K562 (cell line): Measurements from ENCODE around the gene AMH. TPM values are rescaled to one million over a fixed set of nuclear protein-coding genes. Genes with fewer than 3 reads are reported as not detected.

Experiments used
- ATAC-seq: fragments of 200-7000 bp; cut with Tn5 transposase; 3 replicates; pipeline ENCODE4 v1.9.1; 2020; ENCODE audit warnings: moderate library complexity
- BruUV-seq: library from RNA; stranded (reverse); fragments of 400-500 nt; replicated peaks from 2 replicates; lab custom pipeline; 2021; lab: Mats Ljungman, UMichigan
- CTCF ChIA-PET: fragments of 300-600 bp; formaldehyde crosslinking; extraction: SDS; loops from one replicate; lab custom pipeline; 2021; ENCODE audit warnings: low intra/inter-chr PET ratio; lab: Yijun Ruan, JAX
- POLR2A ChIA-PET: fragments of 300-600, 350-650 bp; sonication (Branson Sonifier 250); formaldehyde crosslinking; extraction: SDS; loops from one replicate; lab custom pipeline; 2021; ENCODE audit warnings: antibody characterized with exemption, inconsistent platforms; lab: Yijun Ruan, JAX
- DNase-seq, 4 experiments: peaks; one replicate each; pipeline versions ENCODE4 v3.0.0 to v3.0.0-alpha.2; 2011 to 2018; ENCODE audit warnings: low spot score in 3 of 4, mixed read lengths in 3 of 4; ENCODE audit errors: extremely low read depth in 1 of 4
- FAIRE-seq: peaks from 2 replicates; lab custom pipeline; 2011; peaks lifted over from hg19 to GRCh38; lab: Jason Lieb, UNC
- H2AFZ ChIP-seq: 2 replicates; pipeline ENCODE4 v1.6.0; 2011; ENCODE audit warnings: low read depth, low read length, control low read depth, inconsistent platforms
- H3K27ac ChIP-seq: fragments of 200-600 bp; 3 replicates; pipeline ENCODE4 v1.8.0; 2011; ENCODE audit warnings: low read depth, mild to moderate bottlenecking, control low read depth, inconsistent platforms, low read length, moderate library complexity, mixed read lengths; ENCODE audit errors: extremely low read depth
- H3K27me3 ChIP-seq, 2 experiments: fragments of 300-600 bp in 1 of 2; 2 replicates in 1 of 2; 3 replicates in 1 of 2; pipeline versions ENCODE4 v1.6.0 to v1.8.0; 2011; ENCODE audit warnings: inconsistent platforms in 2 of 2, low read length in 2 of 2, mild to moderate bottlenecking in 1 of 2, mixed read lengths in 1 of 2, moderate library complexity in 1 of 2; ENCODE audit not compliant: control insufficient read depth in 2 of 2, insufficient read depth in 2 of 2
- H3K36me3 ChIP-seq: fragments of 300-600 bp; 3 replicates; pipeline ENCODE4 v1.8.0; 2011; ENCODE audit warnings: mild to moderate bottlenecking, low read length, inconsistent platforms; ENCODE audit not compliant: control insufficient read depth, insufficient read depth
- H3K4me1 ChIP-seq, 2 experiments: fragments of 200-600 bp in 1 of 2; replicated peaks in 1 of 2; 2 replicates in 1 of 2; 3 replicates in 1 of 2; pipeline versions ENCODE4 v1.5.1 to v1.8.0; 2011; ENCODE audit warnings: inconsistent platforms in 2 of 2, low read length in 2 of 2, mild to moderate bottlenecking in 1 of 2, mixed read lengths in 1 of 2, moderate library complexity in 1 of 2; ENCODE audit not compliant: control insufficient read depth in 2 of 2, insufficient read depth in 2 of 2
- H3K4me2 ChIP-seq: 2 replicates; pipeline ENCODE4 v1.6.1; 2011; ENCODE audit warnings: low read length, control low read depth, inconsistent platforms, mixed read lengths; ENCODE audit not compliant: insufficient read depth
- H3K4me3 ChIP-seq: fragments of 200-600 bp; sonication (generic), shearing (Covaris generic); 2 replicates; pipeline ENCODE4 v1.5.1; 2016; ENCODE audit warnings: control low read depth, inconsistent platforms
- H3K79me2 ChIP-seq: fragments of 200-600 bp; 3 replicates; pipeline ENCODE4 v1.8.0; 2011; ENCODE audit warnings: low read length, inconsistent platforms; ENCODE audit not compliant: control insufficient read depth, insufficient read depth
- H3K9ac ChIP-seq, 2 experiments: 2 replicates each; pipeline versions ENCODE4 v1.6.0 to v1.6.1; 2011; ENCODE audit warnings: low read depth in 2 of 2, low read length in 2 of 2, control low read depth in 1 of 2, inconsistent platforms in 1 of 2, mild to moderate bottlenecking in 1 of 2, mixed read lengths in 1 of 2; ENCODE audit not compliant: insufficient read depth in 1 of 2
- H3K9me1 ChIP-seq: one replicate; pipeline ENCODE4 v1.6.0; 2011; ENCODE audit warnings: inconsistent platforms, mild to moderate bottlenecking, low read length, moderate library complexity; ENCODE audit not compliant: control insufficient read depth, insufficient read depth
- H3K9me3 ChIP-seq: replicated peaks from 2 replicates; pipeline ENCODE4 v1.5.1; 2011; ENCODE audit warnings: low read depth, low read length, inconsistent platforms; ENCODE audit not compliant: control insufficient read depth, insufficient read depth
- H4K20me1 ChIP-seq: replicated peaks from 2 replicates; pipeline ENCODE4 v1.6.1; 2011; ENCODE audit warnings: low read length, inconsistent platforms, mixed read lengths; ENCODE audit not compliant: control insufficient read depth, insufficient read depth
- PCBP1 ChIP-seq: fragments of 200-400 bp; formaldehyde crosslinking; IDR thresholded peaks from 2 replicates; pipeline ENCODE4 v1.6.1; 2018; ENCODE audit warnings: mild to moderate bottlenecking, low read depth, low read length; ENCODE audit not compliant: poor library complexity, severe bottlenecking
- XRCC5 ChIP-seq: fragments of 200-400 bp; formaldehyde crosslinking; IDR thresholded peaks from 2 replicates; pipeline ENCODE4 v1.6.1; 2017; ENCODE audit warnings: low read depth, mild to moderate bottlenecking, low read length
- WGBS: fragments of 100-300 bp; shearing (Covaris generic); methylation state at CpG from one replicate; pipeline ENCODE4 v1.1.6; 2016; ENCODE audit warnings: low coverage, mixed read lengths; ENCODE audit not compliant: insufficient coverage; ENCODE audit errors: missing lambda C conversion rate; 5-methylcytosine and 5-hydroxymethylcytosine counted together
- in situ Hi-C: fragments of 300-500 bp; cut with MboI; formaldehyde crosslinking; loops from 4 replicates; pipeline ENCODE4 v1.15.0; 2018; ENCODE audit warnings: inconsistent platforms, mixed read lengths
- intact Hi-C: fragments of 100-400 bp; cut with micrococcal nuclease; formaldehyde crosslinking; loops from 2 replicates; pipeline ENCODE4 v1.14.2; 2022
- polyA plus RNA-seq, 8 experiments: library from polyadenylated mRNA; depleted of rRNA in 4 of 8; stranded (reverse) in 5 of 8; unstranded in 3 of 8; fragments of >200 nt; fragmentation: Nextera tagmentation in 2 of 8; fragmentation: Illumina TruSeq in 1 of 8; extraction: Ambion mirVana in 2 of 8; extraction: Trizol in 1 of 8; gene quantifications; 2 replicates each; pipeline versions ENCODE4 v1.2.1 to v1.2.3, GENCODE V29; 2011 to 2014; ENCODE audit warnings: inconsistent platforms in 1 of 8, missing spikeins in 1 of 8
- total RNA-seq, 7 experiments: library from RNA; depleted of rRNA in 6 of 7; stranded (reverse); fragments of >200 nt in 6 of 7; fragmentation: Illumina TruSeq in 2 of 7; extraction: Trizol in 2 of 7; gene quantifications; 2 replicates each; pipeline versions ENCODE4 v1.2.1 to v1.2.3, GENCODE V29; 2011 to 2021; ENCODE audit warnings: low replicate concordance in 1 of 7
- TF ChIP-seq, protein P1 (sequence below): sonication (generic); formaldehyde crosslinking; IDR thresholded peaks from 2 replicates; pipeline ENCODE4 v1.8.1; 2023; ENCODE audit warnings: mild to moderate bottlenecking, missing genetic modification reagents

Gene AMH
- total and polyA plus RNA-seq, 9 of the 15 experiments (the other 6 are each of a cell fraction or from before 2014, with no cell fraction given), result 0.29 to 27.4 (median 2.6) TPM; not detected in 2

DNA sequence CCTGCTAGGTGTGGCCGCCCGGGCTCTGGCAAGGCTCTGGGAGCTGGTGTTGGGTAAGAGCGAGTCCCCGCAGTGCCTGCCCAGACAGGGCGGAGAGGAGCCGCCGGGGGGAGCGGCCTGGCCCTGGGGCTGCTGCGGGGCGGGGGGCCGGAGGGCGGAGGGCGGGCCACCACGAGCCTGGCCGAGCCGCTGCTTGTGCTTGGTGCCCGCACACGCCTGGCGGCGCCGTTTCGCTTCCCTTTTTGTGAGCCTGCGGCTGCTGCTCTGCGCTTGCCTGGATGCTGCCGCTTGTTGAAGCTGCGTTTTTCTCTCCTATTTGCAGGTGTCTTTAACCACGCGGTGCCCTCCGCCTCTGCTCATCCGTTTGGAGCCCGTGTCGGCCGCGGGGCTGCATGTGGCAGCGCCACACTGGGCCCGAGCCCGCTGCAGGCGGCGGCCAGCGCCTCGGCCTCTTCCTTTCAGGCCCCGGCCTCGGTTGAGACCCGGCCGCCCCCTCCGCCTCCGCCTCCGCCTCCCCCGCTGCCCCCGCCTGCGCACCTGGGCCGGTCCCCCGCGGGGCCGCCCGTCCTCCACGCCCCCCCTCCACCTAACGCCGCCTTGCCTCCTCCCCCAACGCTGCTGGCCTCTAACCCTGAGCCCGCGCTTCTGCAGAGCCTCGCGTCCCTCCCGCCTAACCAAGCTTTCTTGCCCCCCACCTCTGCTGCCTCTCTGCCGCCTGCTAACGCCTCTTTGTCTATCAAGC is 21.5 kb upstream of the AMH start:
- DNase-seq (no peak), FAIRE-seq (no peak)
- no peak overlapping the region for H2AFZ ChIP-seq
- no peak overlapping the region for H3K27ac ChIP-seq
- peaks cover 0 to 50% of the 10 kb centered on the region in 2 experiments; a peak in 2 of 5 replicates for H3K4me1 ChIP-seq
- H3K4me3 ChIP-seq, result no peak overlapping the region
- no peaks in the 10 kb centered on the region for H3K9me1 ChIP-seq
- H3K27me3 ChIP-seq, result no peaks in the 10 kb centered on the region
- no peak overlapping the region for H3K4me2 ChIP-seq
- no peaks in the 10 kb centered on the region for H3K9me3 ChIP-seq
- H3K9ac ChIP-seq, result no peak overlapping the region
- 0 out of 3 replicates have a peak, but pooled peaks cover 3% of the 10 kb centered on the region for H3K79me2 ChIP-seq
- intact Hi-C loops (no loop called here), in situ Hi-C loops (no loop called here)
- POLR2A ChIA-PET, result no interaction called here
- H3K36me3 ChIP-seq, result peaks cover 90% of the 10 kb centered on the region; the same call in 2 of the 3 replicates
- TF ChIP-seq PCBP1, result peak; percentile 47
- TF ChIP-seq XRCC5, result no peak
- TF ChIP-seq, protein P1, sequence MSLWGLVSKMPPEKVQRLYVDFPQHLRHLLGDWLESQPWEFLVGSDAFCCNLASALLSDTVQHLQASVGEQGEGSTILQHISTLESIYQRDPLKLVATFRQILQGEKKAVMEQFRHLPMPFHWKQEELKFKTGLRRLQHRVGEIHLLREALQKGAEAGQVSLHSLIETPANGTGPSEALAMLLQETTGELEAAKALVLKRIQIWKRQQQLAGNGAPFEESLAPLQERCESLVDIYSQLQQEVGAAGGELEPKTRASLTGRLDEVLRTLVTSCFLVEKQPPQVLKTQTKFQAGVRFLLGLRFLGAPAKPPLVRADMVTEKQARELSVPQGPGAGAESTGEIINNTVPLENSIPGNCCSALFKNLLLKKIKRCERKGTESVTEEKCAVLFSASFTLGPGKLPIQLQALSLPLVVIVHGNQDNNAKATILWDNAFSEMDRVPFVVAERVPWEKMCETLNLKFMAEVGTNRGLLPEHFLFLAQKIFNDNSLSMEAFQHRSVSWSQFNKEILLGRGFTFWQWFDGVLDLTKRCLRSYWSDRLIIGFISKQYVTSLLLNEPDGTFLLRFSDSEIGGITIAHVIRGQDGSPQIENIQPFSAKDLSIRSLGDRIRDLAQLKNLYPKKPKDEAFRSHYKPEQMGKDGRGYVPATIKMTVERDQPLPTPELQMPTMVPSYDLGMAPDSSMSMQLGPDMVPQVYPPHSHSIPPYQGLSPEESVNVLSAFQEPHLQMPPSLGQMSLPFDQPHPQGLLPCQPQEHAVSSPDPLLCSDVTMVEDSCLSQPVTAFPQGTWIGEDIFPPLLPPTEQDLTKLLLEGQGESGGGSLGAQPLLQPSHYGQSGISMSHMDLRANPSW (CRISPR knock-in tag), result no peak
- TF ChIP-seq, all 486 proteins: peak for 1
- BruUV-seq, result no TSS peak
- no peak for ATAC-seq
- H4K20me1 ChIP-seq, result 0 out of 2 replicates have a peak, but pooled peaks cover 3% of the 10 kb centered on the region
- WGBS, result 92% methylated on average over 10 of the region's 67 CpGs
- CTCF ChIA-PET, result no interaction called here
